Panc1 (cell line): ENCODE data around the gene ATP5IF1. TPM values are rescaled to one million over a fixed set of nuclear protein-coding genes. Genes with fewer than 3 reads are reported as not detected.

Experiments
- ATAC-seq: fragments of 200-7000 bp; cut with Tn5 transposase; 2 replicates; pipeline ENCODE4 v1.9.1; 2020; ENCODE audit warnings: mild to moderate bottlenecking, moderate library complexity
- BruUV-seq: library from RNA; stranded (reverse); fragments of 400-500 nt; replicated peaks from 2 replicates; lab custom pipeline; 2021; lab: Mats Ljungman, UMichigan
- CTCF ChIA-PET: fragments of 300-600 bp; sonication (Branson Sonifier 250); formaldehyde crosslinking; loops from one replicate; lab custom pipeline; 2022; ENCODE audit warnings: antibody characterized with exemption; lab: Charles Lee
- POLR2A ChIA-PET: fragments of 300-600 bp; sonication (Branson Sonifier 250); formaldehyde crosslinking; loops from one replicate; lab custom pipeline; 2022; ENCODE audit warnings: antibody characterized with exemption; lab: Charles Lee
- DNase-seq: peaks from one replicate; pipeline ENCODE4 v3.0.0-alpha.2; 2010; ENCODE audit warnings: low read depth, low spot score
- H3K27ac ChIP-seq: 2 replicates; pipeline ENCODE4 v1.5.1; 2011; ENCODE audit warnings: mild to moderate bottlenecking, low read length, inconsistent platforms
- H3K27me3 ChIP-seq: fragments of 200-500 bp; sonication (Bioruptor generic); 2 replicates; pipeline ENCODE4 v1.6.0; 2014; ENCODE audit warnings: low read length, inconsistent platforms; ENCODE audit not compliant: control insufficient read depth, insufficient read depth
- H3K36me3 ChIP-seq: fragments of 200-500 bp; sonication (Bioruptor generic); 2 replicates; pipeline ENCODE4 v1.5.1; 2014; ENCODE audit warnings: inconsistent platforms, mild to moderate bottlenecking, low read length, moderate library complexity; ENCODE audit not compliant: control insufficient read depth, insufficient read depth
- H3K4me1 ChIP-seq: 2 replicates; pipeline ENCODE4 v1.5.1; 2011; ENCODE audit warnings: inconsistent platforms, mild to moderate bottlenecking, low read length, moderate library complexity; ENCODE audit not compliant: control insufficient read depth, insufficient read depth
- H3K4me3 ChIP-seq, 2 experiments: 2 replicates each; pipeline ENCODE4 v1.5.1; 2011 to 2012; ENCODE audit warnings: low read depth in 2 of 2, low read length in 2 of 2, mild to moderate bottlenecking in 2 of 2, inconsistent platforms in 1 of 2, moderate library complexity in 1 of 2
- H3K9me3 ChIP-seq: fragments of 200-500 bp; sonication (Bioruptor generic); 2 replicates; pipeline ENCODE4 v1.5.1; 2014; ENCODE audit warnings: low read depth, mild to moderate bottlenecking, inconsistent platforms, low read length, moderate library complexity; ENCODE audit not compliant: control insufficient read depth, insufficient read depth
- POLR2AphosphoS5 ChIP-seq: IDR thresholded peaks from 2 replicates; pipeline ENCODE4 v1.6.1; 2012; ENCODE audit warnings: mild to moderate bottlenecking, low read depth, low read length, moderate library complexity
- SIN3A ChIP-seq: IDR thresholded peaks from 2 replicates; pipeline ENCODE4 v1.6.1; 2012; ENCODE audit warnings: low read depth, mild to moderate bottlenecking, low read length, moderate library complexity, borderline replicate concordance; ENCODE audit not compliant: insufficient read depth
- TCF7L2 ChIP-seq: IDR thresholded peaks from 2 replicates; pipeline ENCODE4 v1.6.1; 2011; ENCODE audit warnings: mild to moderate bottlenecking, low read depth, low read length, inconsistent platforms
- in situ Hi-C: cut with HindIII; loops from 2 replicates; pipeline ENCODE4 v1.10.0; 2016; ENCODE audit warnings: low sequenced_read_pairs, low pct_unique_long_range_greater_than_20kb
- intact Hi-C: fragments of 100-400 bp; cut with micrococcal nuclease; formaldehyde crosslinking; loops from one replicate; pipeline ENCODE4 v1.10.0; 2022; ENCODE audit not compliant: unreplicated experiment
- total RNA-seq: library from RNA; stranded (reverse); gene quantifications from one replicate; pipeline ENCODE4 v1.2.1, GENCODE V29; 2021; ENCODE audit not compliant: unreplicated experiment
- TF ChIP-seq, protein P1 (sequence below), 2 experiments: IDR thresholded peaks; 2 replicates each; pipeline ENCODE4 v1.6.1; 2011 to 2012; ENCODE audit warnings: low read depth in 2 of 2, control low read depth in 1 of 2, low read length in 1 of 2, mild to moderate bottlenecking in 1 of 2, moderate library complexity in 1 of 2; ENCODE audit not compliant: insufficient read depth in 1 of 2
- TF ChIP-seq, protein P2 (sequence below): fragments of 450-650 bp; IDR thresholded peaks from 2 replicates; pipeline ENCODE4 v1.5.1; 2017; ENCODE audit warnings: mild to moderate bottlenecking

Gene ATP5IF1
- total RNA-seq, 1 experiment from 2014 or later = 94.5 TPM

DNA sequence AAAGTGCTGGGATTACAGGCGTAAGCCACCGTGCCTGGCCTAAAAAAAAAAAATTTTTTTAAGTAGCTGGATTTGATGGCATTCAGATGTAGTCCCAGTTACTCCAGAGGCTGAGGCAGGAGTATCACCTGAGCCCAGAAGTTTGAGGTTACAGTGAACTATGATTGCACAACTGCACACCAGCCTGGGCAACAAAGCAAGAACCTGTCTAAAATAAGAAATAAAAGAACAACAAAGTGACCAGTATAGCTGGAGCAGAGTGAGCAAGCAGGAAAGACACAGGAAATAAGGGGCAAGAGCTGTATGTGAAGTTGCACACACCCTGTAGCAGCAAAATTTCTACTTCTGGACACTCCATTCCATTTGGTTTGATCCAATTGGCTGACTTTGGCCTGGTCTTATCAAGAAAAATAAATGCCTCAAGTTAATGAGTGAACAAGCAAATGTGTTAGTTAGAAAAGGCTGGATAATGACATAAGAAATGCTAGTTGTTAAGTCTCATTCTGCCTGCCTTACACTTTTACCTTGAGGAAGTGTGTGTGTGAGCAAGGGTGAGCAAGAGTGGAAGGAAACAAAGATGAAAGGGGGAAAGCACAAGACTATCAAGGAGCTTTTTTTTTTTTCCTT, 7.9 kb downstream of the ATP5IF1 start:
- no peak for DNase-seq
- Histone ChIP-seq H3K27ac (no peak overlapping the region), H3K27me3 (no peaks in the 10 kb centered on the region), H3K9me3 (no peaks in the 10 kb centered on the region), H3K4me1 (peaks cover 21% of the 10 kb centered on the region), H3K4me3 (no peak overlapping the region), H3K36me3 (no peaks in the 10 kb centered on the region)
- in situ Hi-C loops (no loop called here), intact Hi-C loops (no loop called here)
- CTCF ChIA-PET = interaction anchor here (0.6 kb wide), 1 partner anchor 260 kb away, joined by 4 read pairs; no protein-coding TSS in a partner anchor
- no TSS peak for BruUV-seq
- no peak for ATAC-seq
- TF ChIP-seq, protein P1, sequence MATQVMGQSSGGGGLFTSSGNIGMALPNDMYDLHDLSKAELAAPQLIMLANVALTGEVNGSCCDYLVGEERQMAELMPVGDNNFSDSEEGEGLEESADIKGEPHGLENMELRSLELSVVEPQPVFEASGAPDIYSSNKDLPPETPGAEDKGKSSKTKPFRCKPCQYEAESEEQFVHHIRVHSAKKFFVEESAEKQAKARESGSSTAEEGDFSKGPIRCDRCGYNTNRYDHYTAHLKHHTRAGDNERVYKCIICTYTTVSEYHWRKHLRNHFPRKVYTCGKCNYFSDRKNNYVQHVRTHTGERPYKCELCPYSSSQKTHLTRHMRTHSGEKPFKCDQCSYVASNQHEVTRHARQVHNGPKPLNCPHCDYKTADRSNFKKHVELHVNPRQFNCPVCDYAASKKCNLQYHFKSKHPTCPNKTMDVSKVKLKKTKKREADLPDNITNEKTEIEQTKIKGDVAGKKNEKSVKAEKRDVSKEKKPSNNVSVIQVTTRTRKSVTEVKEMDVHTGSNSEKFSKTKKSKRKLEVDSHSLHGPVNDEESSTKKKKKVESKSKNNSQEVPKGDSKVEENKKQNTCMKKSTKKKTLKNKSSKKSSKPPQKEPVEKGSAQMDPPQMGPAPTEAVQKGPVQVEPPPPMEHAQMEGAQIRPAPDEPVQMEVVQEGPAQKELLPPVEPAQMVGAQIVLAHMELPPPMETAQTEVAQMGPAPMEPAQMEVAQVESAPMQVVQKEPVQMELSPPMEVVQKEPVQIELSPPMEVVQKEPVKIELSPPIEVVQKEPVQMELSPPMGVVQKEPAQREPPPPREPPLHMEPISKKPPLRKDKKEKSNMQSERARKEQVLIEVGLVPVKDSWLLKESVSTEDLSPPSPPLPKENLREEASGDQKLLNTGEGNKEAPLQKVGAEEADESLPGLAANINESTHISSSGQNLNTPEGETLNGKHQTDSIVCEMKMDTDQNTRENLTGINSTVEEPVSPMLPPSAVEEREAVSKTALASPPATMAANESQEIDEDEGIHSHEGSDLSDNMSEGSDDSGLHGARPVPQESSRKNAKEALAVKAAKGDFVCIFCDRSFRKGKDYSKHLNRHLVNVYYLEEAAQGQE (IDR thresholded peaks at IDR 0.05; ENCODE audit: insufficient read depth in 1 of 2, low read depth in 2 of 2, low read length in 1 of 2) = no peak
- TF ChIP-seq, protein P2, sequence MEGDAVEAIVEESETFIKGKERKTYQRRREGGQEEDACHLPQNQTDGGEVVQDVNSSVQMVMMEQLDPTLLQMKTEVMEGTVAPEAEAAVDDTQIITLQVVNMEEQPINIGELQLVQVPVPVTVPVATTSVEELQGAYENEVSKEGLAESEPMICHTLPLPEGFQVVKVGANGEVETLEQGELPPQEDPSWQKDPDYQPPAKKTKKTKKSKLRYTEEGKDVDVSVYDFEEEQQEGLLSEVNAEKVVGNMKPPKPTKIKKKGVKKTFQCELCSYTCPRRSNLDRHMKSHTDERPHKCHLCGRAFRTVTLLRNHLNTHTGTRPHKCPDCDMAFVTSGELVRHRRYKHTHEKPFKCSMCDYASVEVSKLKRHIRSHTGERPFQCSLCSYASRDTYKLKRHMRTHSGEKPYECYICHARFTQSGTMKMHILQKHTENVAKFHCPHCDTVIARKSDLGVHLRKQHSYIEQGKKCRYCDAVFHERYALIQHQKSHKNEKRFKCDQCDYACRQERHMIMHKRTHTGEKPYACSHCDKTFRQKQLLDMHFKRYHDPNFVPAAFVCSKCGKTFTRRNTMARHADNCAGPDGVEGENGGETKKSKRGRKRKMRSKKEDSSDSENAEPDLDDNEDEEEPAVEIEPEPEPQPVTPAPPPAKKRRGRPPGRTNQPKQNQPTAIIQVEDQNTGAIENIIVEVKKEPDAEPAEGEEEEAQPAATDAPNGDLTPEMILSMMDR = no peak
- TF ChIP-seq SIN3A (no peak), POLR2AphosphoS5 (no peak), TCF7L2 (no peak)
- POLR2A ChIA-PET = interaction anchor here (0.7 kb wide), 1 partner anchor 16 kb away, joined by 4 read pairs; the partner anchor contains the start of gene SESN2

DNA sequence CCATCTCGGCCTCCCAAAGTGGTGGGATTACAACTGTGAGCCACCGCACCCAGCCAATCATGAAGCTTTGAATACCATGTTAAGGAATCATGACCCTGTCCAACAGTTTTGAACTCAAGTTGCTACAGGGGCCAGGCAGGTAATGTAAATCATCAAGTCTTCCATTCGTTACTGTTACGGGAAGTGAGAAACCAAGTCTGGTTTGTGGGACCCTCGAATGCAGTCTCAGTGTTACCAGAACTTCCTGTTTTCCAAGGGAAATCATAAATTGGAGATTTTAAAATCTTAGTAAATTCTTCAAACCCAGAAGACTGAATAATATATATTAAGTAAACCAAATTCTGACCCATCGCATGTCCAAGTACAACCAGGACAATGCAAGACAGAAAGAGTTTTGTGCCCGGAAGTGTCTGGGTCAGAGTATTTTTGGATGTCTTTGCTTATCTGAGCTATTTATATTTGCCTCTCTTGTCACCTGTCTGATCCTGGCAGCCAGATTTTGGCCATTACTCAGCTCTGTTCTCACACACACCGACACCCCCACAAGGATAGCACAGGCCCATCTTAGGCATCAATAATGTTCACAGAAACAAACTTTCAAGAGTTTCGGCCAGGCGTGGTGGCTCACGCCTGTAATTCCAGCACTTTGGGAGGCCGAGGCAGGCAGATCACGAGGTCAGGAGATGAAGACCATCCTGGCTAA, 8.8 kb downstream of the ATP5IF1 start:
- no peaks in the 10 kb centered on the region for H3K36me3 ChIP-seq
- no peak overlapping the region for H3K4me3 ChIP-seq
- DNase-seq (no peak), ATAC-seq (no peak)
- H3K27ac ChIP-seq = no peak overlapping the region
- peaks cover 29% of the 10 kb centered on the region for H3K4me1 ChIP-seq
- ChIA-PET POLR2A (no interaction called here), CTCF (no interaction called here)
- TF ChIP-seq, protein P1 (IDR thresholded peaks at IDR 0.05; ENCODE audit: insufficient read depth in 1 of 2, low read depth in 2 of 2, low read length in 1 of 2) = no peak
- TF ChIP-seq, protein P2 = no peak
- TF ChIP-seq SIN3A (no peak), POLR2AphosphoS5 (no peak), TCF7L2 (no peak)
- BruUV-seq = no TSS peak
- H3K9me3 ChIP-seq = no peaks in the 10 kb centered on the region
- H3K27me3 ChIP-seq = no peaks in the 10 kb centered on the region
- in situ Hi-C loops = no loop called here
- intact Hi-C loops = no loop called here
